NT2/D1 (cell line): Measurements from ENCODE around the gene LRSAM1.
A peak's percentile ranks its signal among the peaks of the same experiment; 100 is the strongest.

Experiments
- DNase-seq: peaks from one replicate; pipeline ENCODE4 v3.0.0-alpha.2; 2011; ENCODE audit warnings: low read depth, low spot score
- H3K27me3 ChIP-seq: 2 replicates; pipeline ENCODE4 v1.6.0; 2011; ENCODE audit warnings: mild to moderate bottlenecking; ENCODE audit not compliant: insufficient read length, insufficient read depth
- H3K36me3 ChIP-seq: 2 replicates; pipeline ENCODE4 v1.6.1; 2011; ENCODE audit warnings: mild to moderate bottlenecking, low read length, mixed read lengths; ENCODE audit not compliant: insufficient read depth, insufficient read length
- H3K4me1 ChIP-seq: 2 replicates; pipeline ENCODE4 v1.5.1; 2011; ENCODE audit not compliant: insufficient read depth, insufficient read length
- H3K4me3 ChIP-seq: 2 replicates; pipeline ENCODE4 v1.5.1; 2011; ENCODE audit warnings: low read depth; ENCODE audit not compliant: insufficient read length
- H3K9ac ChIP-seq: 2 replicates; pipeline ENCODE4 v1.6.0; 2011; ENCODE audit warnings: low read depth; ENCODE audit not compliant: insufficient read length
- H3K9me3 ChIP-seq: 2 replicates; pipeline ENCODE4 v1.5.1; 2011; ENCODE audit warnings: mild to moderate bottlenecking, low read length; ENCODE audit not compliant: insufficient read depth
- SUZ12 ChIP-seq: IDR thresholded peaks from 2 replicates; pipeline ENCODE4 v1.6.1; 2011; ENCODE audit not compliant: insufficient read length, insufficient read depth; ENCODE audit errors: extremely low read depth
- YY1 ChIP-seq: IDR thresholded peaks from 2 replicates; pipeline ENCODE4 v1.6.1; 2011; ENCODE audit not compliant: insufficient read length, insufficient read depth
- ZNF274 ChIP-seq: IDR thresholded peaks from 2 replicates; pipeline ENCODE4 v1.6.1; 2011; ENCODE audit warnings: mild to moderate bottlenecking, low read depth, low read length

Gene LRSAM1

GRCh38 chr9:127445851-127446712, 5.2 kb upstream of the LRSAM1 start:
- DNase-seq = no peak
- no peak overlapping the region for H3K9ac ChIP-seq
- no peak for TF ChIP-seq SUZ12
- no peak for TF ChIP-seq YY1
- no peak for TF ChIP-seq ZNF274
- peaks cover 4% of the 10 kb centered on the region for H3K4me1 ChIP-seq
- H3K4me3 ChIP-seq = no peak overlapping the region
- H3K9me3 ChIP-seq = peaks cover 21% of the 10 kb centered on the region
- H3K27me3 ChIP-seq = no peaks in the 10 kb centered on the region
- peaks cover 90% of the 10 kb centered on the region for H3K36me3 ChIP-seq

DNA sequence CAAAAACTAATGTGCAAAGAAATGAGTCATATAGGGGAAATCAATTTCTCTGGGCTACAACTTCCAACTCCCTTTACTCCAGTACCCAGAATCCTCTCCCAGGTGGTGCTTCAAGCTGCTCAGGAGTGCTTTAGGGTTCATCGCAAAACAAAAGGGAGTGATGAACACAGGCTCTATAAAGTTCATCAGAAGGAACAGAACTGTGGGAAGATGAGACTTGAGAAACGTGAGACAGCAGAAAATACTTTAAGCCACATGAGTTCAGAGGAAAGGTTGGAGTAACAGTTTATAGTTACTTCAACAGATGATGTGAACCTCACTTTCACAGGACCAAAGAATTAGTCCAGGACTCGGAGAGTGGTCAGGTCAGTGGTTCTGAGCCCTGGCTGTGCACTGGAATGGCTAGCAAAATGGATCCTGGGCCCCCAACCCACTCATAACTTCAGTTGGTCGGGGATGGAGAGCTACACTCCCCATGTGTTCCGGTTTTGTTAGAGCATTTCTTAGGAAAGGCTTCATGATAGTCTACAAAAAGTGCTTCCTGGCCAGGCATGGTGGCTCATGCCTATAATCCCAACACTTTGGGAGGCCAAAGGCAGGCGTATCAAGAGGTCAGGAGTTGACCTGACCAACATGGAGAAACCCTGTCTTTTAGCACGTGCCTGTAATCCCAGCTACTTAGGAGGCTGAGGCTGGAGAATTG, 4.4 kb upstream of the LRSAM1 start:
- H3K36me3 ChIP-seq = peaks cover 86% of the 10 kb centered on the region
- H3K9ac ChIP-seq = no peak overlapping the region
- H3K27me3 ChIP-seq = no peaks in the 10 kb centered on the region
- peaks cover 4% of the 10 kb centered on the region for H3K4me1 ChIP-seq
- H3K9me3 ChIP-seq = peaks cover 21% of the 10 kb centered on the region
- H3K4me3 ChIP-seq = no peak overlapping the region
- TF ChIP-seq YY1 = no peak
- TF ChIP-seq SUZ12 = no peak
- TF ChIP-seq ZNF274 = no peak
- DNase-seq = no peak

DNA sequence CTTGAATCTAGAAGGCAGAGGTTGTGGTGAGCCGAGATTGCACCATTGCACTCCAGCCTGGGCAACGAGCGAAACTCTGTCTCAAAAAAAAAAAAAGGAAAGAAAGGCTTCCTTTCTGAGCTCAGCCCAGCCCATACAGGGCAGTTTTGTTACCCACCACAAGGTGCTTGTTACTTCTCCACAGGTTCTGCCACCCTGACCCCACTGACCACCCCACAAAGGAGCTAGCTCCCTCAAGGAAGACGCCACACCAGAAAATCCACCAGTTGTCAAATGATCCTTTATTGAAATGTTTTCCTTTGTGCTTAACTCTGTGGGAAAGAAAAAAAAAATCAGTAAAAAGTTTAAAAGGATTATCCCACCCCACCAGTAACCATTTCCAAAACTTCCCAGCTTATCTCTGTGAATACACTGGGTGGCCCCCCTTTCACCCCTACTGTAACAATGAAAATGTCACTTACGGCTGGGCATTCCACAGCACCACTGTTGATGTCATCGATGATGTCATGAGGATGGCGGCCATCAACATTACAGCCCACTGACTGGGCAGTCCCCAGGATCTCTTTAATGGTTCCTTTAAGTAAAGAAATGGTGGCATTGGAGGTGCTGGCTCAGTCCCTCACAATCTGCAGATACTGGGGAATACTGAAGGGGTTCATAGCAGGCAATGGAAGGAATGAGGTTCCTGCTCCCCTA, 3.7 kb upstream of the LRSAM1 start:
- Histone ChIP-seq H3K9me3 (peaks cover 21% of the 10 kb centered on the region), H3K4me1 (peaks cover 5% of the 10 kb centered on the region), H3K36me3 (peaks cover 82% of the 10 kb centered on the region), H3K4me3 (no peak overlapping the region), H3K27me3 (no peaks in the 10 kb centered on the region), H3K9ac (no peak overlapping the region)
- no peak for TF ChIP-seq ZNF274
- no peak for TF ChIP-seq YY1
- TF ChIP-seq SUZ12 = no peak
- no peak for DNase-seq

DNA sequence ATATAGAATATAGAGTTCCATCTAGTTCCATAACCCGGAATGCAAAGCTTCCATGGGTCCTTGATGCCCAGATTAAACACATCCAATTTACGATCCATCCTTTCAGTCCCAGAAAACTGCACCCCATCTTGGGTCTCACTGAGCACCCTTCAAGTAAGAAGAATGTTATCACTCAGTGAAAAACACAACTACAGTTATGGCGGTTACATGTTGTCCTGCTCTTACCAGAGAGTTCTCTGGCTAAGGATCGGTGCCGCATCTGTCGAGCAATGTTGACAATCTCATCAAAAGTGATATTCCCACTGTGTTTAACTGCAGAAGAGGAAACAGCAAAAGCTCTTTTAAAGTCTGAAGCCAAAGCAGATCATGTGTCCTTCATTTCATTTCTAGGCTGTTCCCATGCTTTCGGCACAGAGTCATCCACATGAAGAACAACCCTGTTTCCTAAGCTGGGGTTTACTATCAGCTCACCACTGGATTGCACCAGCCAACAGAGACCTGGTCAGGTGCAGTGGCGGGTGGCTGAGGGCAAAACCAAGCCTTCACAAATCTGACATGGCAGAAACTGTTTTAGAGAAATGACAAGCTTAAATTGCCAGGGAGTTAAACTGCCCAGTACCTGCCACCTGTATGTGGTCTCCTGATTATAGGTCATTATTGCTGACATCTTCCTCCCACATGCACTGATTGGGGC, 3.1 kb upstream of the LRSAM1 start:
- TF ChIP-seq SUZ12 (no peak), ZNF274 (no peak), YY1 (no peak)
- Histone ChIP-seq H3K4me3 (no peak overlapping the region), H3K4me1 (peaks cover 7% of the 10 kb centered on the region), H3K9me3 (peaks cover 21% of the 10 kb centered on the region), H3K36me3 (peaks cover 79% of the 10 kb centered on the region), H3K27me3 (no peaks in the 10 kb centered on the region), H3K9ac (peak overlapping the region; percentile 23)
- no peak for DNase-seq

- Histone ChIP-seq H3K4me1 (peaks cover 7% of the 10 kb centered on the region), H3K9ac (peak overlapping the region; percentile 100), H3K27me3 (no peaks in the 10 kb centered on the region), H3K9me3 (peaks cover 14% of the 10 kb centered on the region), H3K4me3 (peak overlapping the region; percentile 100), H3K36me3 (peaks cover 83% of the 10 kb centered on the region)
- DNase-seq = no peak
- TF ChIP-seq ZNF274 = no peak
- no peak for TF ChIP-seq SUZ12
- TF ChIP-seq YY1 = no peak
Observed at GRCh38 chr9:127449332-127449966, 1.9 kb upstream of the LRSAM1 start.

- H3K27me3 ChIP-seq = no peaks in the 10 kb centered on the region
- TF ChIP-seq YY1 (no peak), ZNF274 (no peak), SUZ12 (no peak)
- H3K9ac ChIP-seq = peak overlapping the region; percentile 100
- peaks cover 5% of the 10 kb centered on the region for H3K9me3 ChIP-seq
- peak overlapping the region; percentile 100 for H3K4me3 ChIP-seq
- no peak for DNase-seq
- peaks cover 7% of the 10 kb centered on the region for H3K4me1 ChIP-seq
- H3K36me3 ChIP-seq = peaks cover 83% of the 10 kb centered on the region
Observed at GRCh38 chr9:127450243-127450760, 1.0 kb upstream of the LRSAM1 start.
